ENCODE data around the gene MTA3. TPM values are rescaled to one million over a fixed set of nuclear protein-coding genes. Genes with fewer than 3 reads are reported as not detected.

The MTA3 gene
- total and polyA plus RNA-seq, 2 donors (not counting 3 experiments of a cell fraction or from before 2014, with no cell fraction given): 36.3 to 53.3 TPM

DNA sequence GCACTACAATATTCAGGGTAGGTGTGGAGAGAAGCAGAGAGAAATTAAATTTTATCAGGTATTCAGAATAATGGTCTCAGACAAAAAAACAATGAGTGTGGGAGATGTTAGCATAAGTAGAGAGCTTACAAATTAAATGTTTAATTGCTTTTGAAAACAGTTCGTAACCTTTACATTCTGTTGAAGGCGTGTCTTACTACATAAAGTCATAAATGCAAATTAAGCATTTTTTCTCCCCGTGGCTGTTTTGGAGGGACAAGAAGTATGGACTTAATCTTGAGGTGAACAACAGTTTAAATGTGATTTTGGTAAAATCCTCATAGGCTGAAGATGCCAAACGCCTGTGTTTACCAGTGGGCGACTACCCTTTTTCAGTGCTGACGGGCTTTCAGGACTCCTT is 139.7 kb downstream of the MTA3 start:
- no peaks in the 10 kb centered on the region for H3K4me1 ChIP-seq (ENCODE audit: control insufficient read depth, extremely low read depth, insufficient read depth, low read length)
- no peaks in the 10 kb centered on the region for H3K79me2 ChIP-seq (ENCODE audit: control insufficient read depth, insufficient read depth, low read length)
- no peaks in the 10 kb centered on the region for H3K9me3 ChIP-seq (replicated peaks; ENCODE audit: control insufficient read depth, insufficient read depth, low read length)
- no peak for TF ChIP-seq GATA2 (IDR thresholded peaks at IDR 0.05; ENCODE audit: insufficient read depth, insufficient read length, low read depth, low read length)
- no peak for TF ChIP-seq MYC (IDR thresholded peaks at IDR 0.05; ENCODE audit: low read depth, low read length)
- no peak for TF ChIP-seq POLR2A (IDR thresholded peaks at IDR 0.05; ENCODE audit: low read depth, low read length)
- no peak for TF ChIP-seq FOS (IDR thresholded peaks at IDR 0.05; ENCODE audit: borderline replicate concordance, insufficient read depth, low read length)
- no peak for TF ChIP-seq JUN (IDR thresholded peaks at IDR 0.05; ENCODE audit: borderline replicate concordance, insufficient read depth, insufficient read length, low read depth)
- TF ChIP-seq, protein P1, sequence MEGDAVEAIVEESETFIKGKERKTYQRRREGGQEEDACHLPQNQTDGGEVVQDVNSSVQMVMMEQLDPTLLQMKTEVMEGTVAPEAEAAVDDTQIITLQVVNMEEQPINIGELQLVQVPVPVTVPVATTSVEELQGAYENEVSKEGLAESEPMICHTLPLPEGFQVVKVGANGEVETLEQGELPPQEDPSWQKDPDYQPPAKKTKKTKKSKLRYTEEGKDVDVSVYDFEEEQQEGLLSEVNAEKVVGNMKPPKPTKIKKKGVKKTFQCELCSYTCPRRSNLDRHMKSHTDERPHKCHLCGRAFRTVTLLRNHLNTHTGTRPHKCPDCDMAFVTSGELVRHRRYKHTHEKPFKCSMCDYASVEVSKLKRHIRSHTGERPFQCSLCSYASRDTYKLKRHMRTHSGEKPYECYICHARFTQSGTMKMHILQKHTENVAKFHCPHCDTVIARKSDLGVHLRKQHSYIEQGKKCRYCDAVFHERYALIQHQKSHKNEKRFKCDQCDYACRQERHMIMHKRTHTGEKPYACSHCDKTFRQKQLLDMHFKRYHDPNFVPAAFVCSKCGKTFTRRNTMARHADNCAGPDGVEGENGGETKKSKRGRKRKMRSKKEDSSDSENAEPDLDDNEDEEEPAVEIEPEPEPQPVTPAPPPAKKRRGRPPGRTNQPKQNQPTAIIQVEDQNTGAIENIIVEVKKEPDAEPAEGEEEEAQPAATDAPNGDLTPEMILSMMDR (IDR thresholded peaks at IDR 0.05; ENCODE audit: extremely low read depth in 1 of 2, insufficient read depth in 1 of 2, low read depth in 1 of 2, low read length in 2 of 2): no peak
- TF ChIP-seq, protein P2, sequence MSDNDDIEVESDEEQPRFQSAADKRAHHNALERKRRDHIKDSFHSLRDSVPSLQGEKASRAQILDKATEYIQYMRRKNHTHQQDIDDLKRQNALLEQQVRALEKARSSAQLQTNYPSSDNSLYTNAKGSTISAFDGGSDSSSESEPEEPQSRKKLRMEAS (IDR thresholded peaks at IDR 0.05; ENCODE audit: insufficient read depth, insufficient read length): no peak
- TF ChIP-seq POLR2AphosphoS5 (IDR thresholded peaks at IDR 0.05; ENCODE audit: insufficient read depth, low read depth, low read length): no peak
- TF ChIP-seq EZH2 (IDR thresholded peaks at IDR 0.05; ENCODE audit: borderline replicate concordance, low read depth, low read length, severe bottlenecking): no peak
- dilution Hi-C loops (cut with MboI; ENCODE audit: extremely low pct_ligation_motif_present, low sequenced_read_pairs): no loop called here
- H3K36me3 ChIP-seq (ENCODE audit: control insufficient read depth in 2 of 2, extremely low read depth in 1 of 2, insufficient read depth in 2 of 2, low read length in 2 of 2): peaks cover 3 to 4% of the 10 kb centered on the region in 2 experiments
- DNase-seq (ENCODE audit: low read depth, low spot score) (no peak), FAIRE-seq (no peak)
- no peak overlapping the region for H3K4me3 ChIP-seq (replicated peaks in 1 of 3; ENCODE audit: insufficient read depth in 1 of 3, low read depth in 1 of 3, low read length in 3 of 3)
- no peak overlapping the region for H3K4me2 ChIP-seq (ENCODE audit: insufficient read depth, low read length)
- no peak overlapping the region for H3K27ac ChIP-seq (ENCODE audit: insufficient read depth, low read depth, low read length)
- ChIA-PET POLR2A (no interaction called here), CTCF (no interaction called here)
- H3K9ac ChIP-seq (replicated peaks; ENCODE audit: extremely low read depth, insufficient read depth, low read length): no peak overlapping the region
- no peaks in the 10 kb centered on the region for H3K27me3 ChIP-seq (ENCODE audit: control insufficient read depth in 2 of 2, insufficient read depth in 2 of 2, low read length in 2 of 2)
- no peak overlapping the region for H2AFZ ChIP-seq (ENCODE audit: low read depth, low read length)
- intact Hi-C loops (cut with micrococcal nuclease): no loop called here
- no peaks in the 10 kb centered on the region for H3K9me1 ChIP-seq (replicated peaks; ENCODE audit: control insufficient read depth, extremely low read depth, insufficient read depth, low read length)
- H4K20me1 ChIP-seq (replicated peaks; ENCODE audit: control insufficient read depth, extremely low read depth, insufficient read depth, low read length): no peaks in the 10 kb centered on the region
- BruUV-seq (replicated peaks): no TSS peak

Data from endothelial cell of umbilical vein (primary cell).